ENCODE data around the gene GSN. TPM values are rescaled to one million over a fixed set of nuclear protein-coding genes. Genes with fewer than 3 reads are reported as not detected.

Gene GSN
- total RNA-seq, 2 experiments from 2014 or later: 1.9 to 2.2 TPM

GRCh38 chr9:121230256-121230655 lies 37.7 kb upstream of the GSN start:
- intact Hi-C loops (cut with micrococcal nuclease): no loop called here
- no peaks in the 10 kb centered on the region for H3K4me1 Mint-ChIP-seq (ENCODE audit: low read depth)
- TF ChIP-seq, protein P1, sequence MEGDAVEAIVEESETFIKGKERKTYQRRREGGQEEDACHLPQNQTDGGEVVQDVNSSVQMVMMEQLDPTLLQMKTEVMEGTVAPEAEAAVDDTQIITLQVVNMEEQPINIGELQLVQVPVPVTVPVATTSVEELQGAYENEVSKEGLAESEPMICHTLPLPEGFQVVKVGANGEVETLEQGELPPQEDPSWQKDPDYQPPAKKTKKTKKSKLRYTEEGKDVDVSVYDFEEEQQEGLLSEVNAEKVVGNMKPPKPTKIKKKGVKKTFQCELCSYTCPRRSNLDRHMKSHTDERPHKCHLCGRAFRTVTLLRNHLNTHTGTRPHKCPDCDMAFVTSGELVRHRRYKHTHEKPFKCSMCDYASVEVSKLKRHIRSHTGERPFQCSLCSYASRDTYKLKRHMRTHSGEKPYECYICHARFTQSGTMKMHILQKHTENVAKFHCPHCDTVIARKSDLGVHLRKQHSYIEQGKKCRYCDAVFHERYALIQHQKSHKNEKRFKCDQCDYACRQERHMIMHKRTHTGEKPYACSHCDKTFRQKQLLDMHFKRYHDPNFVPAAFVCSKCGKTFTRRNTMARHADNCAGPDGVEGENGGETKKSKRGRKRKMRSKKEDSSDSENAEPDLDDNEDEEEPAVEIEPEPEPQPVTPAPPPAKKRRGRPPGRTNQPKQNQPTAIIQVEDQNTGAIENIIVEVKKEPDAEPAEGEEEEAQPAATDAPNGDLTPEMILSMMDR (IDR thresholded peaks at IDR 0.05): no peak
- CTCF ChIA-PET: interaction anchor here (0.7 to 3.8 kb wide), 5 partner anchors 9 to 89 kb away, joined by 3 to 20 read pairs (median 3); no protein-coding TSS in a partner anchor
- no peaks in the 10 kb centered on the region for H3K27me3 Mint-ChIP-seq
- POLR2A ChIA-PET: no interaction called here
- DNase-seq: no peak
- ATAC-seq: no peak
- no peak overlapping the region for H3K27ac Mint-ChIP-seq
- no peak overlapping the region for H3K4me3 Mint-ChIP-seq
- no peaks in the 10 kb centered on the region for H3K36me3 Mint-ChIP-seq (ENCODE audit: low read depth)
- no peaks in the 10 kb centered on the region for H3K9me3 Mint-ChIP-seq

- TF ChIP-seq, protein P1 (IDR thresholded peaks at IDR 0.05): no peak
- H3K9me3 Mint-ChIP-seq: no peaks in the 10 kb centered on the region
- intact Hi-C loops (cut with micrococcal nuclease): no loop called here
- H3K27ac Mint-ChIP-seq: no peak overlapping the region
- ChIA-PET POLR2A (no interaction called here), CTCF (interaction anchor here (3.8 kb wide), 1 partner anchor 20 kb away, joined by 20 read pairs; no protein-coding TSS in a partner anchor)
- DNase-seq (no peak), ATAC-seq (no peak)
- H3K36me3 Mint-ChIP-seq (ENCODE audit: low read depth): no peaks in the 10 kb centered on the region
- no peaks in the 10 kb centered on the region for H3K27me3 Mint-ChIP-seq
- H3K4me3 Mint-ChIP-seq: no peak overlapping the region
- H3K4me1 Mint-ChIP-seq (ENCODE audit: low read depth): no peaks in the 10 kb centered on the region
Measured at GRCh38 chr9:121232251-121232650, 35.7 kb upstream of the GSN start.

DNA sequence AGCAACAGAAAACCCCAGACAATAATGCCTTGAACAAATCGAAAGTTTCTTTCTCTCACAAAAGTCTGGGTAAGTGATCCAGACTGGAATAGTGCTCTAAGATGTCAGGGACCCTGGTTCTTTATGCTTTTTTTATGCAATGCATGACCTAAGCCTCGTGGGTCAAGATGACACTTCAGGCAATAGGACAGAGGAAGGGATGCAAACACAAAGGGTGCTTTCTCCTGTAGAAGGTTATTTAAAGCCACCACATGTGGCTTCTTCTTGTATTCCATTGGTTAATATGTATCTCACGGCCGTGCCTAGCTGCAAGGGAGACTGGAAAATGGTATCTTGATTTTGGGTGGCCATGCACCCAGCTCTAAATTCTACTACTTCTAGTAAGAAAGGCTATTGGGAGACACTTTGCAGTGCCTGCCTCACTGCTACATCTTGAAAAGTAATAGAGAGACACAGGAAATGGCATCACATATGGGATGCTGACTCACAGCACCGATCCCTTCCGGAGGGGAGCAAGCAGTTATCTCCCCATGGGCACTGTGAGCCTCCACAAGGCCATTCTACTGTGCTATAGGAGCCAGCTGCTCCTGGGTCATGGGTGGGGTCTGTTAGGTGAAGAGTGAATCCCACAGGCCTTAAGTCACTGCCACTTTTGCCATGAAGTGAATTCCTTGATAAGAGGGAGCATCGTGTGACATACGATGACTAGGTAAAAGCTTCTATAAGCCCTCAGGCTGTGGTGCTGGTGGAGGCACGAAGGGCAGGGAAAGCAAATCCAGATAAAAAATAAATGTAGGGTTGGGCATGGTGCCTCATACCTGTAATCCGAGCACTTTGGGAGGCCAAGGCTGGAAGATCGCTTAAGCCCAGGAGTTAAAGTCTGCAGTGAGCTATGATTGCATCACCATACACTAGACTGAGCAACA lies 33.8 kb upstream of the GSN start:
- intact Hi-C loops (cut with micrococcal nuclease): no loop called here
- no peaks in the 10 kb centered on the region for H3K4me1 Mint-ChIP-seq (ENCODE audit: low read depth)

GRCh38 chr9:121234832-121235161 lies 33.2 kb upstream of the GSN start:
- TF ChIP-seq, protein P1 (IDR thresholded peaks at IDR 0.05): no peak
- Mint-ChIP-seq H3K27ac (no peak overlapping the region), H3K4me1 (ENCODE audit: low read depth) (no peaks in the 10 kb centered on the region), H3K4me3 (no peak overlapping the region), H3K27me3 (no peaks in the 10 kb centered on the region), H3K36me3 (ENCODE audit: low read depth) (peaks cover 1% of the 10 kb centered on the region), H3K9me3 (no peaks in the 10 kb centered on the region)
- DNase-seq (no peak), ATAC-seq (no peak)
- CTCF ChIA-PET: interaction anchor here (0.8 to 4.8 kb wide), 4 partner anchors 20 to 85 kb away, joined by 3 to 23 read pairs (median 4); no protein-coding TSS in a partner anchor
- POLR2A ChIA-PET: no interaction called here
- intact Hi-C loops (cut with micrococcal nuclease): no loop called here

More for the DNA sequence above, 33.8 kb upstream of the GSN start:
- TF ChIP-seq, protein P1 (IDR thresholded peaks at IDR 0.05): no peak
- no peak for DNase-seq
- no peaks in the 10 kb centered on the region for H3K9me3 Mint-ChIP-seq
- H3K4me3 Mint-ChIP-seq: no peak overlapping the region
- no peak for ATAC-seq
- H3K27me3 Mint-ChIP-seq: no peaks in the 10 kb centered on the region
- no peak overlapping the region for H3K27ac Mint-ChIP-seq
- H3K36me3 Mint-ChIP-seq (ENCODE audit: low read depth): peaks cover 1% of the 10 kb centered on the region
- CTCF ChIA-PET: interaction anchor here (0.7 to 4.8 kb wide), 4 partner anchors 9 to 44 kb away, joined by 3 to 23 read pairs (median 4); no protein-coding TSS in a partner anchor
- POLR2A ChIA-PET: no interaction called here

DNA sequence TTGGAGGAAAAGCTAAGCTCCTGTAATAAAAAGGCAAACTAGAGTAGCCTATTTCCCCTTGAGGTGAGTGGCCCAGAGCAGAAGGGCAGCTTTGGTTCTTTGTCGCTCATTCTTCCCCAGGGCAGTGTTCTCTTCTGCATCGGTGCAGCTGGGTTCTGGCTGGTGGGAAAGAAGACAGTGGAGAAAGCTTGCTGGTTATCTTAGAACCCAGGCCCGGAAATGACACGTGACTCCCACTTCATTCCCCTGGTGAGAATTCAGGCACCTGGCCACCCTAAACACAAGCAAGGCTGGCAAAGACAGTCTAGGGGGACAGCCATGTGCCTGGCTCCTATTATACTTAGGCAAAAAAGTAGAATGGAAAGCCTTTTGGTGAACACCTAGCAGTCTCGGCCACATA lies 32.5 kb upstream of the GSN start:
- DNase-seq (no peak), ATAC-seq (no peak)
- Mint-ChIP-seq H3K36me3 (ENCODE audit: low read depth) (peaks cover 1% of the 10 kb centered on the region), H3K27ac (no peak overlapping the region), H3K9me3 (no peaks in the 10 kb centered on the region), H3K27me3 (no peaks in the 10 kb centered on the region), H3K4me3 (no peak overlapping the region), H3K4me1 (ENCODE audit: low read depth) (no peaks in the 10 kb centered on the region)
- ChIA-PET CTCF (interaction anchor here (0.6 to 4.8 kb wide), 4 partner anchors 22 to 1844 kb away, joined by 3 to 23 read pairs (median 4); no protein-coding TSS in a partner anchor), POLR2A (interaction anchor here (1.0 kb wide), 1 partner anchor 15 kb away, joined by 3 read pairs; no protein-coding TSS in a partner anchor)
- intact Hi-C loops (cut with micrococcal nuclease): no loop called here
- TF ChIP-seq, protein P1 (IDR thresholded peaks at IDR 0.05): no peak

Measured in activated CD8-positive, alpha-beta T cell treated with anti-CD3 and anti-CD28 coated beads for 36 hours (primary cell).